Measurements from ENCODE around the gene CDH1.

The CDH1 gene

DNA sequence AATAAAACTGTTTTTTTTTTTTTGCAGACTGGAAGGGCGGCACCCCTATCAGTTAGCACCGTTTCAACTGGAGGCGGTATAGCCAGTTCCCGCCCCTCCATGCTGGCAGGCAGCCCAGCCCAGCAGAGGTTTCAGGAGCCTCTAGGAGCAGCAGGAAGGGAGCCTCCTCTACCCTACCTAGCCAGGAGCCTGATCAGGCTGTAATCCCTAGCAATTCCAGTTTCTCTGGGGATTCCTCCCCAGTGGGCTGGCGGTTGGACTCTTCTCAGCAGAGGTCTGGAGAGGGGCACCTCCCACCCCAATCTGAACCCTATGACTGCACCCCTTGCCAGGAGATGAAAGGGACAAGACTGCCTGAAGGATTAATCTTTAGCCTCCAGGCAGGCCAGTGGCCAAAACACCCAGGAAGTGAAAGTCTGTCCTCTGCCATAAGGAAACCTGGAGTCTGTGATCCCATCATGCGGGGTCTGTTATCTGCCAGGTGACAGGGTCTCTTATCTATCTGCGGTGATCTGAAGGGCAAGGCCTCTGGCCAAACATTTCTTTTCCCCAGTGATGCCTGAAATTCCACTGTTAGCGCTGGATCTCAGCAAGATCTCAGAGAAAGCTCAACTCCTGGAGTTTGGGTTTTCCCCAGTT, 4.9 kb upstream of the CDH1 start:
- DNase-seq (ENCODE audit: low spot score), result peak; percentile 58

DNA sequence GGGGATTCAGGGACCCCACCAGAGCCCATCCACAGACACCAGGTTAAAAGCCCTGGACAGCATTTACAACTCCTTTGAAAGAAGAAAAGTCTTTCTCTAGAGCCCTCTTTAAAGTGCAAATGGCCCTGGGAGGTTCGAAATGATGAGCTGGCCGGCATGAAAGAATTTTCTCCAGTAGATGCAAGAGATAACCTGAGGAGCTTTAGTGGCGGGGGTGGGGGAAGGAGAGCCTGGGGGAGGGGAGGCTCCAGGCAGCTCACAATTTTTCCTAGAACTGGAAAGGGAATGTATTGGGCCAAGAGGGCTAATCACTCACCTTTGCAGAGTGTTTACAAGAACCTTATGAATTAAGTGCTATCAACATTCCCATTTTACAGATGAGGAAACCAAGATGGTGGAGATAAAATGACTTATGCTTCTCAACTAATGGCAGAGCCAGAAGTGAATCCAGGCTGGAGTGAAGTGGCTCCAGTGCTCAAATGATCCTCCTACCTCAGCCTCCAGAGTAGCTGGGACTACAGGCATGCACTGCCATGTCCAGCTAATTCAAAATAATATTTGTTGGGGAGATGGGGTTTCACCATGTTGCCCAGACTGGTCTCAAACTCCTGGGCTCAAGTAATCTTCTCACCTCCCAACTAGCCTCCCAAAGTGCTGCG, 4.2 kb upstream of the CDH1 start:
- DNase-seq (ENCODE audit: low spot score), result no peak

- DNase-seq (ENCODE audit: low spot score), result no peak
These were observed 3.5 kb upstream of the CDH1 start for GRCh38 chr16:68733570-68733969.

DNA sequence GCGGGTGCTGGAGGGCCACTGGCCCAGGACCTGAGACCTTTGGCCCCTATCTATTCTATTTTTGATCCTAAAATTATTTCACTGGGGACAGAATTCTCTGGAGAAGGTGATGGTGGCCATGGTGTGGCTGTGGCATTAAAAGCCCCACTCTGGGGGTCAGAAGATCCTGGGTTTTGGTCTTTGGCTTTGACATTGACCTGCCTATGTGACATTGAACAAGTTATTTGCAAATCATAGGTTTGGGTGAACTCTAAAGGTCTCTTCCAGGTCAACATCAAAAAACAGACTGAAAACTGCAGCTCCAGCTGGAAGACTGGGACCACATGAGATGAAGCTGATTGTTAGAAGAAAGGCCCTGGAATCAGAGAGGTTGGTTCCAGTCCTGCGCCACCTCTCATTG, 2.3 kb upstream of the CDH1 start:
- DNase-seq (ENCODE audit: low spot score), result no peak

- DNase-seq (ENCODE audit: low spot score), result no peak
These were observed 531 bp upstream of the CDH1 start for GRCh38 chr16:68736561-68736960.

DNA sequence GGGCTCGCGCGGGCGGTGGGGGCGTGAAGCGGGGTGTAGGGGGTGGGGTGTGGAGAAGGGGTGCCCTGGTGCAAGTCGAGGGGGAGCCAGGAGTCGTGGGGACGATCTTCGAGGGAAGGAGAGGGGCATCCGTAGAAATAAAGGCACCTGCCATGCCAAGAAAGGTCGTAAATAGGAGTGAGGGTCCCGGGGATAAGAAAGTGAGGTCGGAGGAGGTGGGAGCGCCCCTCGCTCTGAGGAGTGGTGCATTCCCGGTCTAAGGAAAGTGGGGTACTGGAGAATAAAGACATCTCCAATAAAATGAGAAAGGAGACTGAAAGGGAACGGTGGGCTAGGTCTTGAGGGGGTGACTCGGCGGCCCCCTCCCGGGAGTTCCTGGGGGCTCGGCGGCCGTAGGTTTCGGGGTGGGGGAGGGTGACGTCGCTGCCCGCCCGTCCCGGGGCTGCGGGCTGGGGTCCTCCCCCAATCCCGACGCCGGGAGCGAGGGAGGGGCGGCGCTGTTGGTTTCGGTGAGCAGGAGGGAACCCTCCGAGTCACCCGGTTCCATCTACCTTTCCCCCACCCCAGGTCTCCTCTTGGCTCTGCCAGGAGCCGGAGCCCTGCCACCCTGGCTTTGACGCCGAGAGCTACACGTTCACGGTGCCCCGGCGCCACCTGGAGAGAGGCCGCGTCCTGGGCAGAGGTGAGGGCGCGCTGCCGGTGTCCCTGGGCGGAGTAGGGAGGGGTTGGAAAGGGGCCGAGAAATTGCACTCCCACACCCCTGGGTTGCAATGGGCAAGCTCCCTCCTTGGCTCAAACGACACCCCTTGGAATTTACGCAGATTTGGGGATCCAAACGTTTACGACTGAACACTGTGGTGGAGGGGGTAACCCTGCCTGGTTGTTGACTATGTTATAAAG, 888 bp downstream of the CDH1 start:
- DNase-seq (ENCODE audit: low spot score), result peak; percentile 60

- no peak for DNase-seq (ENCODE audit: low spot score)
These were observed 3.0 kb downstream of the CDH1 start for GRCh38 chr16:68739964-68740627.

DNA sequence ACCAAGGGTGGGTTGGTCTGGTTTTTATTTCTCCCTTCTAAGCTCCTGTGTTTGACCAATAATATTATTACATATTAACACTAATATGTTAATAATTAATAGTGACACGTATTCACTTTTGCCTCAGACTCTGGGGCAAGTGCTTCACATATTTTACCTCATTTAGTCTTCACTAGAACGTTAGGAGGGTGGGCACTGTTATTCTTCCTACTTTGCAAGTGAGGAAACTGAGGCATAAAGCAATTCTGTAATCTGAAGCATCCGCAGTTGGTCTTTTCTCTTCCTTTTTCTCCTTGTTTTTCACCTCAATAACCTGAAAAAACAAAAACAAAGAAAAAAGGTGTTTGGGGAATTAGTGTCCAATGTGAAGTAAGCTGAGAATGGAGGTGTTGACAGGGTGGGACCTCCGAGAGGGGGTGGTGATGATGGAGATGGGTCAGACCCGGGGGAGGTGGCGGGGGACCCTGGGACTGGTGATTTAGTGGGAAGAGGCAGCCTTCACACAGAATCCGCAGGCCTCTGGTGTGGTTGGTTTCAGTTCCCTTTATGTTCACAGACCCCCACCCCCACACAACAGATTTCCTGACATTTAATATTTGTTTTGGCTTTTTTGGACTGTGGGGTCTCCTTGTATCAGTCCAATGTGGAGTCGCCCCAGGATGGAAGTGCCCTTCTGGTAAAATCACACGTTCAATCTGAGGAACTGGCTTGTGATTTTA, 3.7 kb downstream of the CDH1 start:
- no peak for DNase-seq (ENCODE audit: low spot score)

- no peak for DNase-seq (ENCODE audit: low spot score)
These were observed 6.6 kb downstream of the CDH1 start for GRCh38 chr16:68743664-68744063.

DNA sequence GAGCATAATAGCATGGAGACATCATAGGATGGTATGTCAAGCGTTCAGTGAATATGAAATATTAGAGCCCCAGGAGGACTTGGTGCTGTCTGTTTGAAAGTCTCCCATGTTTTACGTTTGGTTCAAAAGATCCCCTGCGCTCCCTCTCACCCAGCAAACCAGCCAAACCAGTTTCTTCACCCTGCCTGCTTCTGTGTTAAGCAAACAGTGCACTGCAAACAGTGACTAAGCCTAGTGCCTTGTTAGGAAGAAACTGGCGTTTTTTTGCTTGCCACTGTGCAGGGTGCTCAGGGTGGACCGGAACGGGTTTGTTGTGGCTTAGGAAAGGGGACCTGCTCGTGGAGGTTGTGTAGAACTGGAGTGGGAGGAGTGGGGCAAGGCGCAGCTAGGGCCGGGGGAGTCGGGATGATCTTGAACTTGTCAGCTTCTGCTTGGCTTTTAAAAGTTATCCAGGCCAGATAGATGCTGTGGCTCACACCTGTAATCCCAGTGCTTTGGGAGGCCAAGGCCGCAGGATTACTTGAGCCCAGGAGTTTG, 7.7 kb downstream of the CDH1 start:
- DNase-seq (ENCODE audit: low spot score), result no peak

DNA sequence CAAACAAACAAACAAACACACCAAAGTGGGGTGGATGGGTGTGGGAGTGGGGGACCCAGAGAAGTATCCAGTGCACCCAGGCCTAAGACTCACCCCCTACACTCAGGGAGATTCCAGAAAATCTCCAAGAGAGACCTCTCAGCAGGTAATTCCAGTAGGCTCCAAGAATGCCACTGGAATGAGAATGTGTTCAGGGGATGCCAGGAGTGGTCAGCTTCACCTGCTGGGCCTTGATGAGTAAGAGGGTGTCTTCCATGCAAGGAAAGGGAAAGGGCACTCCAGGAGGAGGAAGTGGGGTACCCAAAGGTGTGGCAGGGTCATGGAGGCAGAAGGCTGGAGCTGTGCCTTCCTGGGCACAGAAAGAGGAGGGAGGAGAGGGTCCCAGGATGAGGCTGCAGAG, 9.9 kb downstream of the CDH1 start:
- DNase-seq (ENCODE audit: low spot score), result no peak

DNA sequence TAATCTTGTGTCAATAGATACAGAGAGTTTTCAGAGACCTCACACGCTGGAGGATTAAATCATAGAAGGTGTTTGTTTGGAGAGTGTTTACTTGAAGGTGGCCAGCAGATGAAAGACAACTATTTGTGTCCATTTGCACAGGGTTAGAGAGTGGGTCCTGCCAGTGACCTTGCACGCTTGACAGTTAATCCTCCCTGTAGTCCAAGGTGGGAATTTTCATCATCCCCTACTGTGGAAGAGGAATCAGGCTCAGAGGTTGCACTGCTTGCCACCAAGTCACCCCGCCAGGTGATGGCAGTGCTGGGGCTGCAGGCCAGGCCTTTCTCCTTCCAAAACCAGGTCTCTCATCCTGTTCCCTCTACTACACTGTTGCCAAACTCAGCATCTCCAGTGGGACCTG, 12.3 kb downstream of the CDH1 start:
- DNase-seq (ENCODE audit: low spot score), result no peak

- DNase-seq (ENCODE audit: low spot score), result no peak
These were observed 13.2 kb downstream of the CDH1 start for GRCh38 chr16:68750193-68750695.

DNA sequence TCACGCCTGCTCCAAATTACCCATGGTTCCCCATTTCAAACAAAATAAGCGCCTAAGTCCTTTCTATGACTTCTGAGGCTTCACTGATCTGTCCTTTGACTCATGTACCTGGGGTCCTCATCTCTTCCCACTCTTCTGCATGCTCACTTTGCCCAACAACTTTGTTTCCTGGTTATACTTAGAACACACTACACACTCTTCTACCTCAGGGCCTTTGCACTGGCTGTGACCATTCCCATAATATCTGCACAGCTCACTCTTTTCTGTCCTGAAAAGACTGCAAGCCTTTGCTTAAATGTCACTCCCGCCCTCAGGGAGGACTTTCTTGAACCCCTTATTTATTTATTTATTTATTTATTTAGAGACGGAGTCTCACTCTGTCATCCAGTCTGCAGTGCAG, 14.1 kb downstream of the CDH1 start:
- no peak for DNase-seq (ENCODE audit: low spot score)

DNA sequence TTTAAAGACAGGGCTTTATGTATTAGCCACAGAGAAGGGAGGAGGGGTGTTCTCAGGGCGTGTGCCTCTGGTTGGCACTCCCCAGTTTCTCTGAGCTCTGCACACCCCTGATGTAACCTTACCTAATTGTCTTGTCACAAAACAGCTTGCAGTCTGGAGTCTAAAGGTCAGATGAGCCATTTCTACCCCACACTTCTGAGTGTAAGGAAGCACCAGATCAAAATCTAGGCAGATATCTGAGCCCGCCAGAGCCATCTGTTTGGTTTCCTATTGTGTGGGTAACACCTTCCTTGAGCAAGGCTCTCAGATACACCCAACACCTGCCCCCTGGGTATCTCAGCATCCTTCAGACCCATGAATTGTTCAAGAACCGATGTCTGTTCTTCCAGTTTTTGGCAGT, 15.5 kb downstream of the CDH1 start:
- DNase-seq (ENCODE audit: low spot score), result no peak

DNA sequence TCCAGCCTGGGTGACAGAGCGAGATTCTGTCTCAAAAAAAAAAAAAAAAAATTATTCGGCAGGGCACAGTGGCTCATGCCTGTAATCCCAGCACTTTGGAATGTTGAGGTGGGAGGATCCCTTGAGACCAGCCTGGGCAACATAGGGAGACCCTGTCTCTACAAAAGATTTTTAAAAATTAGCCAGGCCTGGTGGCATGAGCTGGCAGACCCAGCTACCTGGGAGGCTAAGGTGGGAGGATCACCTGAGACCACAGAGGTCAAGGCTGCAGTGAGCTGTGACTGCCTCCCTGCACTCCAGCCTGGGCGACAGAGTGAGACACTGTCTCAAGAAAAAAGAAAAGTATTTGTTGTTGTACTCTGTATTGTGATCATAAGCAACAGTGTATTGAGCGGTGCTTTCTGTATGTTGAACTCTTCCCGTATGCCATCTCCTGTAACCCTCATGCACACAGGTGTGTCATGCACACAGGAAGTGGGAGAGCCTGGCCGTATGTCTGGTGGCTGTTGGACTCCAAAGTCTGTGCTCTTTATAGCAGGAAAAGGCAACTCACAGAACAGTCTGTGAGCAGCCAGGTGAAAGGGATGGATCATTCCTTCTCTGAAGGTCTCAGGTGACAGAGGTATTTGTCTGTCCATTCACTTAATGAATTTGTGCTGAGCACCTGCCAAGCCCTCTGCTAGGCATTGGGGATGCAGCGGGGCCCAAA, 17.1 kb downstream of the CDH1 start:
- no peak for DNase-seq (ENCODE audit: low spot score)

DNA sequence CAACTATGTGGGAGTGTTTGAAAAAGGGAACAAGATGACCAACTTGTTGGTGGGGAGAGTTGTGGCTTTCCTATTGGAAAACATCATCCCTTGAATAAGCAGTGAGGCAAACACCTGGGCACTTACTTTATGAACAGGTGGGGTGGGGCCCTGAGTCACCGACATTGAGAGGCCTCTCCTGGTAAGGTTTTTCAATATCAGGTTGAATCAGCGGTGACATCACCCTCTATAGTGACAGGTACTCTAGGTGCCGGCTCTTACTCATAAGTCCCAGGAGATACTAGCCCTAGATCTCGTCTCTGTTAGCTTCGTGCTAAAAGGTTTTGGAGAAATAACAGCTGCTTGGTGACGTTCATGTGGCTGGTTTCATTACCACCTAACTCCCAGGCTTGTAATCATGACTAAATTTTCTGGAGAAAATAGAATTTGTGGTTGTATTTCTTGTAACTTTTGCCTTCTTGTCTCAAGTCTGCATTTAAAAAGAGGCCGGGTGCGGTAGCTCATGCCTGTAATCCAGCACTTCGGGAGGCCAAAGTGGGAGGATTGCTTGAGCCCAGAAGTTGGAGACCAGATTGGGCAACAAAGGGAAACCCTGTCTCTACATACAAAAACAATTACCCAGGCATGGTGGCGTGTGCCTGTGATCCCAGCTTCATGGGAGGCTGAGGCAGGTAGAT, 19.3 kb downstream of the CDH1 start:
- DNase-seq (ENCODE audit: low spot score), result no peak

GRCh38 chr16:68757625-68757935, 20.5 kb downstream of the CDH1 start:
- DNase-seq (ENCODE audit: low spot score), result no peak

DNA sequence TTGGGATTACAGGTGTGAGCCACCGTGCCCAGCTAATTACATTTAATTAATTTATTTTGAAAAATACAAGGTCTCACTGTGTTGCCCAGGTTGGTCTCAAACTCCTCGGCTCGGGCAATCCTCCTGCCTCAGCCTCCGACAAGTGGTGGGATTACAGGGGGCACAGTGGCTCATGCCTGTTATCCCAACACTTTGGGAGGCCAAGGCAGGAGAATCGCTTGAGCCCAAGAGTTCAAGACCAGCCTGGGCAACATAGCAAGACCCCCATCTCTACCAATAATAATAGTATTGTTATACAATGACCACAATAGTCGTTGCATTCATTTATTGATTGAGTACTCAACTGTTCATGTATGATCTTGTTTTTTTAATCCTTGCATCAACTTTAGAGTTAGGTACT, 22.0 kb downstream of the CDH1 start:
- DNase-seq (ENCODE audit: low spot score), result no peak

- DNase-seq (ENCODE audit: low spot score), result no peak
These were observed 23.7 kb downstream of the CDH1 start for GRCh38 chr16:68760671-68761275.

Measured in D341Med (cell line).